Measurements from ENCODE around the gene HAO2. TPM values are rescaled to one million over a fixed set of nuclear protein-coding genes. Genes with fewer than 3 reads are reported as not detected.

The HAO2 gene
- total and polyA plus RNA-seq, 2 donors (not counting 3 experiments of a cell fraction or from before 2014, with no cell fraction given), result not detected

DNA sequence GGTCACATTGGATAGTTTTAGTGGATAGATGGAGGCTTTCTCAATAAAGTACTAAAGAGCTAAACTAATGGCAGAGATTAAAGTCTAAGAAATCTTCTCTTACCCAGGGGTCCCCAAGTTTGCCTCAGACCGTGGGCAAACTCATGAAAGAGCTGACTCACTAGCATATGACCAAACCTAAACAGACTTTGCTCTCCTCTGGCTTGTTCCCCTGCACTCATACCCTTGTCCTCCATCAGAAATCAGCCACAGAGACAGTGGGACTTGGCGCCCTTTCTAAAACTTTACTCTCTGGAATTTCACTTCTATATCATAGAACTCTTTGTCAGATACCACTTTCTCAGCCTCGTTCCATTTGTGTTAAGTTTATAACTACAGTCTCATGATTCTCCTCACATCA is 29.4 kb downstream of the HAO2 start:
- H3K79me2 ChIP-seq (ENCODE audit: control insufficient read depth, insufficient read depth, low read length), result no peaks in the 10 kb centered on the region
- intact Hi-C loops (cut with micrococcal nuclease), result no loop called here
- no peaks in the 10 kb centered on the region for H3K36me3 ChIP-seq (ENCODE audit: control insufficient read depth in 2 of 2, extremely low read depth in 1 of 2, insufficient read depth in 2 of 2, low read length in 2 of 2)
- H3K4me3 ChIP-seq (replicated peaks in 1 of 3; ENCODE audit: insufficient read depth in 1 of 3, low read depth in 1 of 3, low read length in 3 of 3), result no peak overlapping the region
- no peaks in the 10 kb centered on the region for H3K9me1 ChIP-seq (replicated peaks; ENCODE audit: control insufficient read depth, extremely low read depth, insufficient read depth, low read length)
- no peaks in the 10 kb centered on the region for H3K4me1 ChIP-seq (ENCODE audit: control insufficient read depth, extremely low read depth, insufficient read depth, low read length)
- H3K27ac ChIP-seq (ENCODE audit: insufficient read depth, low read depth, low read length), result no peak overlapping the region
- ChIA-PET CTCF (no interaction called here), POLR2A (no interaction called here)
- H3K4me2 ChIP-seq (ENCODE audit: insufficient read depth, low read length), result no peak overlapping the region
- no peaks in the 10 kb centered on the region for H3K9me3 ChIP-seq (replicated peaks; ENCODE audit: control insufficient read depth, insufficient read depth, low read length)
- dilution Hi-C loops (cut with MboI; ENCODE audit: extremely low pct_ligation_motif_present, low sequenced_read_pairs), result no loop called here
- TF ChIP-seq MYC (IDR thresholded peaks at IDR 0.05; ENCODE audit: low read depth, low read length) (no peak), JUN (IDR thresholded peaks at IDR 0.05; ENCODE audit: borderline replicate concordance, insufficient read depth, insufficient read length, low read depth) (no peak), POLR2AphosphoS5 (IDR thresholded peaks at IDR 0.05; ENCODE audit: insufficient read depth, low read depth, low read length) (no peak)
- H4K20me1 ChIP-seq (replicated peaks; ENCODE audit: control insufficient read depth, extremely low read depth, insufficient read depth, low read length), result no peaks in the 10 kb centered on the region
- H2AFZ ChIP-seq (ENCODE audit: low read depth, low read length), result no peak overlapping the region
- DNase-seq (ENCODE audit: low read depth, low spot score) (no peak), FAIRE-seq (no peak)
- BruUV-seq (replicated peaks), result no TSS peak
- H3K9ac ChIP-seq (replicated peaks; ENCODE audit: extremely low read depth, insufficient read depth, low read length), result no peak overlapping the region
- no peaks in the 10 kb centered on the region for H3K27me3 ChIP-seq (ENCODE audit: control insufficient read depth in 2 of 2, insufficient read depth in 2 of 2, low read length in 2 of 2)

DNA sequence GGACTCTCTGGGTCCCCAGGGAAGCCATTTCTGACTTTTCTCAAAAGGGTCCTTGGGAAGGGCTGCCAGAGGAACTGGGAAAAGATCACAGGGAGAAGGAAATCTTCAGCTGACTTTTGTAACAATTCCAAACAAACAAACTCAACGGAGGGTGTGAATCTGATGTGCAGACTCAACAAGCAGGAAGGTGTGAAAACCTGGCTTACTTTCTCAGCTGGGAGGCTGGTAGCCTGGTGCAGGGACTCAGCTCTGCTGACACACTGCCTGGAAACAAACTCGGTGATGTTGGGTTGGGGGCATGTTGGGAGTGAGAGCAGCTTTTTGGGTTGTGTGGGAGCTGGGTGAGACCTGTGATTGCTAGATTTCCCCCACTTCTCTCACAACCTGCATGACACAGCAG is 36.2 kb downstream of the HAO2 start:
- BruUV-seq (replicated peaks), result no TSS peak
- no peak overlapping the region for H2AFZ ChIP-seq (ENCODE audit: low read depth, low read length)
- H3K36me3 ChIP-seq (ENCODE audit: control insufficient read depth in 2 of 2, extremely low read depth in 1 of 2, insufficient read depth in 2 of 2, low read length in 2 of 2), result no peaks in the 10 kb centered on the region
- H3K9ac ChIP-seq (replicated peaks; ENCODE audit: extremely low read depth, insufficient read depth, low read length), result no peak overlapping the region
- no peaks in the 10 kb centered on the region for H3K4me1 ChIP-seq (ENCODE audit: control insufficient read depth, extremely low read depth, insufficient read depth, low read length)
- no peaks in the 10 kb centered on the region for H3K27me3 ChIP-seq (ENCODE audit: control insufficient read depth in 2 of 2, insufficient read depth in 2 of 2, low read length in 2 of 2)
- H4K20me1 ChIP-seq (replicated peaks; ENCODE audit: control insufficient read depth, extremely low read depth, insufficient read depth, low read length), result no peaks in the 10 kb centered on the region
- intact Hi-C loops (cut with micrococcal nuclease), result no loop called here
- no peaks in the 10 kb centered on the region for H3K9me1 ChIP-seq (replicated peaks; ENCODE audit: control insufficient read depth, extremely low read depth, insufficient read depth, low read length)
- no peaks in the 10 kb centered on the region for H3K9me3 ChIP-seq (replicated peaks; ENCODE audit: control insufficient read depth, insufficient read depth, low read length)
- FAIRE-seq (no peak), DNase-seq (ENCODE audit: low read depth, low spot score) (no peak)
- TF ChIP-seq POLR2AphosphoS5 (IDR thresholded peaks at IDR 0.05; ENCODE audit: insufficient read depth, low read depth, low read length), result no peak
- TF ChIP-seq POLR2A (IDR thresholded peaks at IDR 0.05; ENCODE audit: low read depth, low read length), result no peak
- no peak for TF ChIP-seq JUN (IDR thresholded peaks at IDR 0.05; ENCODE audit: borderline replicate concordance, insufficient read depth, insufficient read length, low read depth)
- no peak for TF ChIP-seq FOS (IDR thresholded peaks at IDR 0.05; ENCODE audit: borderline replicate concordance, insufficient read depth, low read length)
- TF ChIP-seq, protein P1, sequence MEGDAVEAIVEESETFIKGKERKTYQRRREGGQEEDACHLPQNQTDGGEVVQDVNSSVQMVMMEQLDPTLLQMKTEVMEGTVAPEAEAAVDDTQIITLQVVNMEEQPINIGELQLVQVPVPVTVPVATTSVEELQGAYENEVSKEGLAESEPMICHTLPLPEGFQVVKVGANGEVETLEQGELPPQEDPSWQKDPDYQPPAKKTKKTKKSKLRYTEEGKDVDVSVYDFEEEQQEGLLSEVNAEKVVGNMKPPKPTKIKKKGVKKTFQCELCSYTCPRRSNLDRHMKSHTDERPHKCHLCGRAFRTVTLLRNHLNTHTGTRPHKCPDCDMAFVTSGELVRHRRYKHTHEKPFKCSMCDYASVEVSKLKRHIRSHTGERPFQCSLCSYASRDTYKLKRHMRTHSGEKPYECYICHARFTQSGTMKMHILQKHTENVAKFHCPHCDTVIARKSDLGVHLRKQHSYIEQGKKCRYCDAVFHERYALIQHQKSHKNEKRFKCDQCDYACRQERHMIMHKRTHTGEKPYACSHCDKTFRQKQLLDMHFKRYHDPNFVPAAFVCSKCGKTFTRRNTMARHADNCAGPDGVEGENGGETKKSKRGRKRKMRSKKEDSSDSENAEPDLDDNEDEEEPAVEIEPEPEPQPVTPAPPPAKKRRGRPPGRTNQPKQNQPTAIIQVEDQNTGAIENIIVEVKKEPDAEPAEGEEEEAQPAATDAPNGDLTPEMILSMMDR (IDR thresholded peaks at IDR 0.05; ENCODE audit: extremely low read depth in 1 of 2, insufficient read depth in 1 of 2, low read depth in 1 of 2, low read length in 2 of 2), result no peak
- no peak for TF ChIP-seq GATA2 (IDR thresholded peaks at IDR 0.05; ENCODE audit: insufficient read depth, insufficient read length, low read depth, low read length)
- TF ChIP-seq, protein P2, sequence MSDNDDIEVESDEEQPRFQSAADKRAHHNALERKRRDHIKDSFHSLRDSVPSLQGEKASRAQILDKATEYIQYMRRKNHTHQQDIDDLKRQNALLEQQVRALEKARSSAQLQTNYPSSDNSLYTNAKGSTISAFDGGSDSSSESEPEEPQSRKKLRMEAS (IDR thresholded peaks at IDR 0.05; ENCODE audit: insufficient read depth, insufficient read length), result no peak
- TF ChIP-seq MYC (IDR thresholded peaks at IDR 0.05; ENCODE audit: low read depth, low read length), result no peak
- no peak for TF ChIP-seq EZH2 (IDR thresholded peaks at IDR 0.05; ENCODE audit: borderline replicate concordance, low read depth, low read length, severe bottlenecking)
- dilution Hi-C loops (cut with MboI; ENCODE audit: extremely low pct_ligation_motif_present, low sequenced_read_pairs), result no loop called here
- no peak overlapping the region for H3K4me2 ChIP-seq (ENCODE audit: insufficient read depth, low read length)
- no peak overlapping the region for H3K4me3 ChIP-seq (replicated peaks in 1 of 3; ENCODE audit: insufficient read depth in 1 of 3, low read depth in 1 of 3, low read length in 3 of 3)
- H3K79me2 ChIP-seq (ENCODE audit: control insufficient read depth, insufficient read depth, low read length), result no peaks in the 10 kb centered on the region
- ChIA-PET POLR2A (no interaction called here), CTCF (no interaction called here)
- H3K27ac ChIP-seq (ENCODE audit: insufficient read depth, low read depth, low read length), result no peak overlapping the region

All from endothelial cell of umbilical vein (primary cell).